K562 (cell line): Measurements from ENCODE around the gene RBM4B. TPM values are rescaled to one million over a fixed set of nuclear protein-coding genes. Genes with fewer than 3 reads are reported as not detected.

Experiments used
- ATAC-seq: fragments of 200-7000 bp; cut with Tn5 transposase; 3 replicates; pipeline ENCODE4 v1.9.1; 2020; ENCODE audit warnings: moderate library complexity
- BruUV-seq: library from RNA; stranded (reverse); fragments of 400-500 nt; replicated peaks from 2 replicates; lab custom pipeline; 2021; lab: Mats Ljungman, UMichigan
- CTCF ChIA-PET: fragments of 300-600 bp; formaldehyde crosslinking; extraction: SDS; loops from one replicate; lab custom pipeline; 2021; ENCODE audit warnings: low intra/inter-chr PET ratio; lab: Yijun Ruan, JAX
- POLR2A ChIA-PET: fragments of 300-600, 350-650 bp; sonication (Branson Sonifier 250); formaldehyde crosslinking; extraction: SDS; loops from one replicate; lab custom pipeline; 2021; ENCODE audit warnings: antibody characterized with exemption, inconsistent platforms; lab: Yijun Ruan, JAX
- DNase-seq, 4 experiments: peaks; one replicate each; pipeline versions ENCODE4 v3.0.0 to v3.0.0-alpha.2; 2011 to 2018; ENCODE audit warnings: low spot score in 3 of 4, mixed read lengths in 3 of 4; ENCODE audit errors: extremely low read depth in 1 of 4
- FAIRE-seq: peaks from 2 replicates; lab custom pipeline; 2011; peaks lifted over from hg19 to GRCh38; lab: Jason Lieb, UNC
- H2AFZ ChIP-seq: 2 replicates; pipeline ENCODE4 v1.6.0; 2011; ENCODE audit warnings: low read depth, low read length, control low read depth, inconsistent platforms
- H3K27ac ChIP-seq: fragments of 200-600 bp; 3 replicates; pipeline ENCODE4 v1.8.0; 2011; ENCODE audit warnings: low read depth, mild to moderate bottlenecking, control low read depth, inconsistent platforms, low read length, moderate library complexity, mixed read lengths; ENCODE audit errors: extremely low read depth
- H3K27me3 ChIP-seq, 2 experiments: fragments of 300-600 bp in 1 of 2; 2 replicates in 1 of 2; 3 replicates in 1 of 2; pipeline versions ENCODE4 v1.6.0 to v1.8.0; 2011; ENCODE audit warnings: inconsistent platforms in 2 of 2, low read length in 2 of 2, mild to moderate bottlenecking in 1 of 2, mixed read lengths in 1 of 2, moderate library complexity in 1 of 2; ENCODE audit not compliant: control insufficient read depth in 2 of 2, insufficient read depth in 2 of 2
- H3K36me3 ChIP-seq: fragments of 300-600 bp; 3 replicates; pipeline ENCODE4 v1.8.0; 2011; ENCODE audit warnings: mild to moderate bottlenecking, low read length, inconsistent platforms; ENCODE audit not compliant: control insufficient read depth, insufficient read depth
- H3K4me1 ChIP-seq, 2 experiments: fragments of 200-600 bp in 1 of 2; replicated peaks in 1 of 2; 2 replicates in 1 of 2; 3 replicates in 1 of 2; pipeline versions ENCODE4 v1.5.1 to v1.8.0; 2011; ENCODE audit warnings: inconsistent platforms in 2 of 2, low read length in 2 of 2, mild to moderate bottlenecking in 1 of 2, mixed read lengths in 1 of 2, moderate library complexity in 1 of 2; ENCODE audit not compliant: control insufficient read depth in 2 of 2, insufficient read depth in 2 of 2
- H3K4me2 ChIP-seq: 2 replicates; pipeline ENCODE4 v1.6.1; 2011; ENCODE audit warnings: low read length, control low read depth, inconsistent platforms, mixed read lengths; ENCODE audit not compliant: insufficient read depth
- H3K4me3 ChIP-seq: fragments of 200-600 bp; sonication (generic), shearing (Covaris generic); 2 replicates; pipeline ENCODE4 v1.5.1; 2016; ENCODE audit warnings: control low read depth, inconsistent platforms
- H3K79me2 ChIP-seq: fragments of 200-600 bp; 3 replicates; pipeline ENCODE4 v1.8.0; 2011; ENCODE audit warnings: low read length, inconsistent platforms; ENCODE audit not compliant: control insufficient read depth, insufficient read depth
- H3K9ac ChIP-seq, 2 experiments: 2 replicates each; pipeline versions ENCODE4 v1.6.0 to v1.6.1; 2011; ENCODE audit warnings: low read depth in 2 of 2, low read length in 2 of 2, control low read depth in 1 of 2, inconsistent platforms in 1 of 2, mild to moderate bottlenecking in 1 of 2, mixed read lengths in 1 of 2; ENCODE audit not compliant: insufficient read depth in 1 of 2
- H3K9me1 ChIP-seq: one replicate; pipeline ENCODE4 v1.6.0; 2011; ENCODE audit warnings: inconsistent platforms, mild to moderate bottlenecking, low read length, moderate library complexity; ENCODE audit not compliant: control insufficient read depth, insufficient read depth
- H3K9me3 ChIP-seq: replicated peaks from 2 replicates; pipeline ENCODE4 v1.5.1; 2011; ENCODE audit warnings: low read depth, low read length, inconsistent platforms; ENCODE audit not compliant: control insufficient read depth, insufficient read depth
- H4K20me1 ChIP-seq: replicated peaks from 2 replicates; pipeline ENCODE4 v1.6.1; 2011; ENCODE audit warnings: low read length, inconsistent platforms, mixed read lengths; ENCODE audit not compliant: control insufficient read depth, insufficient read depth
- ARNT ChIP-seq, 2 experiments: fragments of 450-650 bp; IDR thresholded peaks; 2 replicates each; pipeline ENCODE4 v1.6.1; 2016; ENCODE audit warnings: mild to moderate bottlenecking in 1 of 2
- C11orf30 ChIP-seq: fragments of 450-650 bp; IDR thresholded peaks from 2 replicates; pipeline ENCODE4 v1.6.1; 2016; ENCODE audit warnings: low read depth, mild to moderate bottlenecking
- CHAMP1 ChIP-seq: fragments of 450-650 bp; IDR thresholded peaks from 2 replicates; pipeline ENCODE4 v1.6.1; 2016; ENCODE audit warnings: mild to moderate bottlenecking
- NR4A1 ChIP-seq, 2 experiments: fragments of 250-450 bp in 1 of 2; fragments of 450-650 bp in 1 of 2; sonication (Bioruptor Pico) in 1 of 2; IDR thresholded peaks; 2 replicates each; pipeline versions ENCODE4 v1.4.0 to v1.6.1; 2016 to 2020; ENCODE audit warnings: mild to moderate bottlenecking in 2 of 2, missing compliant biosample characterization in 1 of 2, missing genetic modification characterization in 1 of 2, moderate library complexity in 1 of 2
- PREB ChIP-seq: sonication (generic); formaldehyde crosslinking; IDR thresholded peaks from 2 replicates; pipeline ENCODE4 v1.8.1; 2023; ENCODE audit warnings: mild to moderate bottlenecking, missing genetic modification reagents
- RFX7 ChIP-seq: fragments of 250-450 bp; sonication (Bioruptor Pico); IDR thresholded peaks from 2 replicates; pipeline ENCODE4 v1.5.1; 2021; ENCODE audit warnings: mild to moderate bottlenecking
- SIX5 ChIP-seq, 2 experiments: IDR thresholded peaks; 2 replicates each; pipeline ENCODE4 v1.6.1; 2011; ENCODE audit warnings: low read length in 2 of 2, borderline replicate concordance in 1 of 2, low read depth in 1 of 2, mild to moderate bottlenecking in 1 of 2, moderate library complexity in 1 of 2; ENCODE audit not compliant: insufficient read depth in 1 of 2
- TFAP4 ChIP-seq: sonication (generic); formaldehyde crosslinking; IDR thresholded peaks from 2 replicates; pipeline ENCODE4 v1.8.0; 2022; ENCODE audit warnings: missing genetic modification reagents, mild to moderate bottlenecking, moderate library complexity, borderline replicate concordance
- ZMIZ1 ChIP-seq, 2 experiments: fragments of 150-350 bp in 1 of 2; IDR thresholded peaks; 2 replicates each; pipeline ENCODE4 v1.6.1; 2012 to 2016; ENCODE audit warnings: low read depth in 2 of 2, low read length in 2 of 2, mild to moderate bottlenecking in 1 of 2, moderate library complexity in 1 of 2
- ZNF277 ChIP-seq: fragments of 250-450 bp; sonication (Bioruptor Pico); IDR thresholded peaks from 2 replicates; pipeline ENCODE4 v1.8.0; 2022; ENCODE audit warnings: inconsistent platforms, mild to moderate bottlenecking, moderate library complexity, borderline replicate concordance
- WGBS: fragments of 100-300 bp; shearing (Covaris generic); methylation state at CpG from one replicate; pipeline ENCODE4 v1.1.6; 2016; ENCODE audit warnings: low coverage, mixed read lengths; ENCODE audit not compliant: insufficient coverage; ENCODE audit errors: missing lambda C conversion rate; 5-methylcytosine and 5-hydroxymethylcytosine counted together
- in situ Hi-C: fragments of 300-500 bp; cut with MboI; formaldehyde crosslinking; loops from 4 replicates; pipeline ENCODE4 v1.15.0; 2018; ENCODE audit warnings: inconsistent platforms, mixed read lengths
- intact Hi-C: fragments of 100-400 bp; cut with micrococcal nuclease; formaldehyde crosslinking; loops from 2 replicates; pipeline ENCODE4 v1.14.2; 2022
- polyA plus RNA-seq, 8 experiments: library from polyadenylated mRNA; depleted of rRNA in 4 of 8; stranded (reverse) in 5 of 8; unstranded in 3 of 8; fragments of >200 nt; fragmentation: Nextera tagmentation in 2 of 8; fragmentation: Illumina TruSeq in 1 of 8; extraction: Ambion mirVana in 2 of 8; extraction: Trizol in 1 of 8; gene quantifications; 2 replicates each; pipeline versions ENCODE4 v1.2.1 to v1.2.3, GENCODE V29; 2011 to 2014; ENCODE audit warnings: inconsistent platforms in 1 of 8, missing spikeins in 1 of 8
- total RNA-seq, 7 experiments: library from RNA; depleted of rRNA in 6 of 7; stranded (reverse); fragments of >200 nt in 6 of 7; fragmentation: Illumina TruSeq in 2 of 7; extraction: Trizol in 2 of 7; gene quantifications; 2 replicates each; pipeline versions ENCODE4 v1.2.1 to v1.2.3, GENCODE V29; 2011 to 2021; ENCODE audit warnings: low replicate concordance in 1 of 7

RBM4B gene
- total and polyA plus RNA-seq, 9 of the 15 experiments (the other 6 are each of a cell fraction or from before 2014, with no cell fraction given), result 14.6 to 39.9 (median 23.3) TPM

GRCh38 chr11:66625041-66625751 is 52.5 kb downstream of the RBM4B start:
- WGBS, result over 99% methylated on average over 23 of the region's 26 CpGs
- Histone ChIP-seq H4K20me1 (peaks cover 50% of the 10 kb centered on the region), H3K4me1 (peaks cover 5 to 16% of the 10 kb centered on the region in 2 experiments; a peak in 4 of 5 replicates), H3K27ac (no peak overlapping the region), H3K79me2 (peaks cover 100% of the 10 kb centered on the region), H3K27me3 (no peaks in the 10 kb centered on the region), H3K4me3 (no peak overlapping the region), H3K9me3 (no peaks in the 10 kb centered on the region), H3K36me3 (peaks cover 99% of the 10 kb centered on the region), H3K4me2 (no peak overlapping the region), H3K9ac (no peak overlapping the region), H2AFZ (no peak overlapping the region), H3K9me1 (no peaks in the 10 kb centered on the region)
- intact Hi-C loops (no loop called here), in situ Hi-C loops (no loop called here)
- ChIA-PET POLR2A (interaction anchor here (0.9 to 26.4 kb wide), 4 partner anchors 3 to 115 kb away, joined by 4 to 387 read pairs (median 196); partner anchors contain the start of genes BBS1, RBM14 and RBM4), CTCF (no interaction called here)
- no TSS peak for BruUV-seq
- no peak for ATAC-seq
- FAIRE-seq, result no peak
- no peak for DNase-seq
- no peak for TF ChIP-seq NR4A1 (CRISPR knock-in tag; IDR thresholded peaks at IDR 0.05)
- no peak for TF ChIP-seq NR4A1 (tag; IDR thresholded peaks at IDR 0.05)
- no peak for TF ChIP-seq SIX5 (IDR thresholded peaks at IDR 0.05; ENCODE audit: borderline replicate concordance in 1 of 2, insufficient read depth in 1 of 2, low read depth in 1 of 2, low read length in 2 of 2)
- no peak for TF ChIP-seq ZMIZ1 (IDR thresholded peaks at IDR 0.05; ENCODE audit: low read depth in 2 of 2, low read length in 2 of 2)
- TF ChIP-seq TFAP4 (CRISPR knock-in tag), result no peak
- TF ChIP-seq CHAMP1, result no peak
- TF ChIP-seq RFX7 (CRISPR knock-in tag), result no peak
- no peak for TF ChIP-seq ARNT (IDR thresholded peaks at IDR 0.05)
- TF ChIP-seq PREB (CRISPR knock-in tag), result no peak
- no peak for TF ChIP-seq ZNF277
- TF ChIP-seq C11orf30, result no peak
